ENCODE data around the gene LAIR2.

LAIR2 gene

GRCh38 chr19:54541712-54542111 lies 39.1 kb downstream of the LAIR2 start:
- no CpG with 5 or more reads among the region's 2 CpGs for WGBS (ENCODE audit: extremely low coverage, insufficient coverage, low lambda C conversion rate)
- no peaks in the 10 kb centered on the region for H3K79me2 ChIP-seq (ENCODE audit: control insufficient read depth, insufficient read depth, low read length)
- no peak overlapping the region for H2BK120ac ChIP-seq (ENCODE audit: low read depth, low read length)
- H3K36me3 ChIP-seq (ENCODE audit: control insufficient read depth, insufficient read depth, low read length) = no peaks in the 10 kb centered on the region
- no peak overlapping the region for H3K23ac ChIP-seq (ENCODE audit: low read length)
- no peaks in the 10 kb centered on the region for H3K4me1 ChIP-seq (ENCODE audit: control insufficient read depth, low read depth, low read length)
- H3K9ac ChIP-seq (ENCODE audit: low read length) = no peak overlapping the region
- no peak overlapping the region for H3K4ac ChIP-seq (ENCODE audit: low read depth, low read length)
- H4K8ac ChIP-seq (ENCODE audit: low read depth, low read length) = no peak overlapping the region
- H3K56ac ChIP-seq (ENCODE audit: low read length) = no peak overlapping the region
- H2BK5ac ChIP-seq (ENCODE audit: low read length) = no peak overlapping the region
- H3K18ac ChIP-seq (ENCODE audit: low read length) = no peak overlapping the region
- no peaks in the 10 kb centered on the region for H3K27me3 ChIP-seq (ENCODE audit: insufficient read depth, low read length, poor library complexity)
- H2BK15ac ChIP-seq (replicated peaks; ENCODE audit: low read depth) = no peak overlapping the region
- H3K79me1 ChIP-seq (ENCODE audit: low read length) = no peaks in the 10 kb centered on the region
- no peak overlapping the region for H3K4me3 ChIP-seq (ENCODE audit: low read length)
- no peak overlapping the region for H4K5ac ChIP-seq (ENCODE audit: low read length)
- H2AK5ac ChIP-seq (ENCODE audit: low read length) = no peak overlapping the region
- no peak overlapping the region for H3K4me2 ChIP-seq (ENCODE audit: low read length)
- H3K27ac ChIP-seq (ENCODE audit: low read depth, low read length) = no peak overlapping the region
- DNase-seq = no peak

- H2AK5ac ChIP-seq (ENCODE audit: low read length) = no peak overlapping the region
- H3K4me2 ChIP-seq (ENCODE audit: low read length) = no peak overlapping the region
- no peaks in the 10 kb centered on the region for H3K79me1 ChIP-seq (ENCODE audit: low read length)
- H3K4me3 ChIP-seq (ENCODE audit: low read length) = no peak overlapping the region
- no peak overlapping the region for H3K4ac ChIP-seq (ENCODE audit: low read depth, low read length)
- H3K18ac ChIP-seq (ENCODE audit: low read length) = no peak overlapping the region
- no peaks in the 10 kb centered on the region for H3K27me3 ChIP-seq (ENCODE audit: insufficient read depth, low read length, poor library complexity)
- no peak overlapping the region for H3K56ac ChIP-seq (ENCODE audit: low read length)
- H2BK5ac ChIP-seq (ENCODE audit: low read length) = no peak overlapping the region
- no peak overlapping the region for H4K5ac ChIP-seq (ENCODE audit: low read length)
- no peak overlapping the region for H2BK120ac ChIP-seq (ENCODE audit: low read depth, low read length)
- no CpG with 5 or more reads among the region's 16 CpGs for WGBS (ENCODE audit: extremely low coverage, insufficient coverage, low lambda C conversion rate)
- no peak overlapping the region for H3K9ac ChIP-seq (ENCODE audit: low read length)
- DNase-seq = no peak
- H3K27ac ChIP-seq (ENCODE audit: low read depth, low read length) = no peak overlapping the region
- no peaks in the 10 kb centered on the region for H3K36me3 ChIP-seq (ENCODE audit: control insufficient read depth, insufficient read depth, low read length)
- H4K8ac ChIP-seq (ENCODE audit: low read depth, low read length) = no peak overlapping the region
- H2BK15ac ChIP-seq (replicated peaks; ENCODE audit: low read depth) = no peak overlapping the region
- no peaks in the 10 kb centered on the region for H3K79me2 ChIP-seq (ENCODE audit: control insufficient read depth, insufficient read depth, low read length)
- no peak overlapping the region for H3K23ac ChIP-seq (ENCODE audit: low read length)
- no peaks in the 10 kb centered on the region for H3K4me1 ChIP-seq (ENCODE audit: control insufficient read depth, low read depth, low read length)
These were observed 46.2 kb downstream of the LAIR2 start for GRCh38 chr19:54548806-54549205.

- Histone ChIP-seq H3K18ac (ENCODE audit: low read length) (no peak overlapping the region), H4K8ac (ENCODE audit: low read depth, low read length) (no peak overlapping the region), H3K23ac (ENCODE audit: low read length) (no peak overlapping the region), H4K5ac (ENCODE audit: low read length) (no peak overlapping the region), H3K27ac (ENCODE audit: low read depth, low read length) (no peak overlapping the region), H2BK120ac (ENCODE audit: low read depth, low read length) (no peak overlapping the region), H3K4me3 (ENCODE audit: low read length) (no peak overlapping the region), H2AK5ac (ENCODE audit: low read length) (no peak overlapping the region), H3K4me2 (ENCODE audit: low read length) (no peak overlapping the region), H3K36me3 (ENCODE audit: control insufficient read depth, insufficient read depth, low read length) (no peaks in the 10 kb centered on the region), H3K79me1 (ENCODE audit: low read length) (no peaks in the 10 kb centered on the region), H3K79me2 (ENCODE audit: control insufficient read depth, insufficient read depth, low read length) (no peaks in the 10 kb centered on the region), H3K9ac (ENCODE audit: low read length) (no peak overlapping the region), H2BK5ac (ENCODE audit: low read length) (no peak overlapping the region), H3K56ac (ENCODE audit: low read length) (no peak overlapping the region), H3K27me3 (ENCODE audit: insufficient read depth, low read length, poor library complexity) (no peaks in the 10 kb centered on the region), H2BK15ac (replicated peaks; ENCODE audit: low read depth) (no peak overlapping the region), H3K4me1 (ENCODE audit: control insufficient read depth, low read depth, low read length) (no peaks in the 10 kb centered on the region), H3K4ac (ENCODE audit: low read depth, low read length) (no peak overlapping the region)
- no CpG with 5 or more reads among the region's 14 CpGs for WGBS (ENCODE audit: extremely low coverage, insufficient coverage, low lambda C conversion rate)
- DNase-seq = no peak
These were observed 46.6 kb downstream of the LAIR2 start for GRCh38 chr19:54549224-54549623.

- H3K27me3 ChIP-seq (ENCODE audit: insufficient read depth, low read length, poor library complexity) = no peaks in the 10 kb centered on the region
- H3K4ac ChIP-seq (ENCODE audit: low read depth, low read length) = no peak overlapping the region
- H2BK120ac ChIP-seq (ENCODE audit: low read depth, low read length) = no peak overlapping the region
- H3K23ac ChIP-seq (ENCODE audit: low read length) = no peak overlapping the region
- no peak overlapping the region for H3K9ac ChIP-seq (ENCODE audit: low read length)
- H2BK15ac ChIP-seq (replicated peaks; ENCODE audit: low read depth) = no peak overlapping the region
- no peak overlapping the region for H3K27ac ChIP-seq (ENCODE audit: low read depth, low read length)
- no peak for DNase-seq
- H3K18ac ChIP-seq (ENCODE audit: low read length) = no peak overlapping the region
- H2BK5ac ChIP-seq (ENCODE audit: low read length) = no peak overlapping the region
- H3K4me3 ChIP-seq (ENCODE audit: low read length) = no peak overlapping the region
- H3K4me1 ChIP-seq (ENCODE audit: control insufficient read depth, low read depth, low read length) = no peaks in the 10 kb centered on the region
- no peaks in the 10 kb centered on the region for H3K79me1 ChIP-seq (ENCODE audit: low read length)
- no peak overlapping the region for H4K5ac ChIP-seq (ENCODE audit: low read length)
- H3K79me2 ChIP-seq (ENCODE audit: control insufficient read depth, insufficient read depth, low read length) = no peaks in the 10 kb centered on the region
- H3K36me3 ChIP-seq (ENCODE audit: control insufficient read depth, insufficient read depth, low read length) = no peaks in the 10 kb centered on the region
- WGBS (ENCODE audit: extremely low coverage, insufficient coverage, low lambda C conversion rate) = no CpG with 5 or more reads among the region's 6 CpGs
- no peak overlapping the region for H3K4me2 ChIP-seq (ENCODE audit: low read length)
- no peak overlapping the region for H4K8ac ChIP-seq (ENCODE audit: low read depth, low read length)
- H2AK5ac ChIP-seq (ENCODE audit: low read length) = no peak overlapping the region
- H3K56ac ChIP-seq (ENCODE audit: low read length) = no peak overlapping the region
These were observed 48.7 kb downstream of the LAIR2 start for GRCh38 chr19:54551293-54551692.

GRCh38 chr19:54551950-54552912 lies 49.6 kb downstream of the LAIR2 start:
- H3K79me1 ChIP-seq (ENCODE audit: low read length) = no peaks in the 10 kb centered on the region
- H2BK15ac ChIP-seq (replicated peaks; ENCODE audit: low read depth) = no peak overlapping the region
- H4K5ac ChIP-seq (ENCODE audit: low read length) = no peak overlapping the region
- H3K4me2 ChIP-seq (ENCODE audit: low read length) = no peak overlapping the region
- no peak overlapping the region for H2BK120ac ChIP-seq (ENCODE audit: low read depth, low read length)
- H3K4me1 ChIP-seq (ENCODE audit: control insufficient read depth, low read depth, low read length) = no peaks in the 10 kb centered on the region
- WGBS (ENCODE audit: extremely low coverage, insufficient coverage, low lambda C conversion rate) = 100% methylated on average over 2 of the region's 22 CpGs
- H3K27ac ChIP-seq (ENCODE audit: low read depth, low read length) = no peak overlapping the region
- H3K9ac ChIP-seq (ENCODE audit: low read length) = no peak overlapping the region
- no peak for DNase-seq
- H3K4me3 ChIP-seq (ENCODE audit: low read length) = no peak overlapping the region
- no peak overlapping the region for H3K4ac ChIP-seq (ENCODE audit: low read depth, low read length)
- no peak overlapping the region for H3K18ac ChIP-seq (ENCODE audit: low read length)
- no peak overlapping the region for H4K8ac ChIP-seq (ENCODE audit: low read depth, low read length)
- H3K36me3 ChIP-seq (ENCODE audit: control insufficient read depth, insufficient read depth, low read length) = no peaks in the 10 kb centered on the region
- no peak overlapping the region for H3K23ac ChIP-seq (ENCODE audit: low read length)
- H2BK5ac ChIP-seq (ENCODE audit: low read length) = no peak overlapping the region
- H3K27me3 ChIP-seq (ENCODE audit: insufficient read depth, low read length, poor library complexity) = no peaks in the 10 kb centered on the region
- no peaks in the 10 kb centered on the region for H3K79me2 ChIP-seq (ENCODE audit: control insufficient read depth, insufficient read depth, low read length)
- H2AK5ac ChIP-seq (ENCODE audit: low read length) = no peak overlapping the region
- no peak overlapping the region for H3K56ac ChIP-seq (ENCODE audit: low read length)

Data from mesendoderm (in vitro differentiated cells).